Esophagus squamous epithelium (tissue), 5 donors: ENCODE measurements around the gene COL16A1. TPM values are rescaled to one million over a fixed set of nuclear protein-coding genes. Genes with fewer than 3 reads are reported as not detected.

Source experiments
- DNase-seq: peaks from one replicate; lab custom pipeline; 2025; lab: John Stamatoyannopoulos, UW
- H3K27ac ChIP-seq, 4 donors: fragments of 200-600 bp; sonication (generic); one replicate each; pipeline ENCODE4 v1.5.1; 2016 to 2019; ENCODE audit warnings: mild to moderate bottlenecking in 1 of 4
- H3K27me3 ChIP-seq, 4 donors: fragments of 200-600 bp; sonication (generic); 1 replicate in 3 of 4; 2 replicates in 1 of 4; pipeline versions ENCODE4 v1.5.1 to v1.6.0; 2017 to 2021; ENCODE audit warnings: antibody characterized with exemption in 1 of 4
- H3K36me3 ChIP-seq, 3 donors: fragments of 200-600 bp; sonication (generic); one replicate each; pipeline ENCODE4 v1.5.1; 2016 to 2019
- H3K4me1 ChIP-seq, 3 donors: fragments of 200-600 bp; sonication (generic); one replicate each; pipeline ENCODE4 v1.5.1; 2017 to 2019
- H3K4me3 ChIP-seq, 4 donors: fragments of 200-600 bp; sonication (generic); 1 replicate in 3 of 4; 2 replicates in 1 of 4; pipeline ENCODE4 v1.5.1; 2016 to 2019; ENCODE audit warnings: mild to moderate bottlenecking in 2 of 4, moderate library complexity in 1 of 4
- H3K9me3 ChIP-seq, 3 donors: fragments of 200-600 bp; sonication (generic); one replicate each; pipeline ENCODE4 v1.5.1; 2016 to 2019
- POLR2A ChIP-seq, 4 donors: fragments of 450-650 bp; IDR thresholded peaks; one replicate each; pipeline ENCODE4 v1.6.1; 2017; ENCODE audit warnings: antibody characterized with exemption in 4 of 4, mild to moderate bottlenecking in 4 of 4, moderate library complexity in 3 of 4
- WGBS, 2 donors: methylation state at CpG; one replicate each; pipeline ENCODE4 v1.1.5; 2018; 5-methylcytosine and 5-hydroxymethylcytosine counted together
- intact Hi-C: fragments of 100-400 bp; cut with DNase I; formaldehyde crosslinking; loops from one replicate; pipeline ENCODE4 v1.15.0; 2022
- total RNA-seq, 4 donors: library from RNA; depleted of rRNA; stranded (reverse); fragments of >200 nt; gene quantifications; one replicate each; pipeline ENCODE4 v1.1.0, GENCODE V29; 2016
- TF ChIP-seq, protein P1 (sequence below), 6 experiments: fragments of 450-650 bp in 4 of 6; fragments of 200-600 bp in 2 of 6; sonication (generic) in 2 of 6; IDR thresholded peaks; one replicate each; pipeline ENCODE4 v1.5.1; 2016 to 2019; ENCODE audit warnings: antibody characterized with exemption in 6 of 6, mild to moderate bottlenecking in 4 of 6, moderate library complexity in 4 of 6
- donor health status: DM: yes; HTN: yes; CAD: no.

Gene COL16A1
- total RNA-seq, 4 donors from 2014 or later = 8.8 to 35.5 (median 16.4) TPM

- WGBS, 2 donors = 31 to 51% methylated on average over 2 to 4 of the region's 10 CpGs
- H3K4me1 ChIP-seq = peaks cover 42 to 73% (median 54%) of the 10 kb centered on the region in 3 donors
These were observed 4.4 kb downstream of the COL16A1 start for GRCh38 chr1:31699341-31699891.

DNA sequence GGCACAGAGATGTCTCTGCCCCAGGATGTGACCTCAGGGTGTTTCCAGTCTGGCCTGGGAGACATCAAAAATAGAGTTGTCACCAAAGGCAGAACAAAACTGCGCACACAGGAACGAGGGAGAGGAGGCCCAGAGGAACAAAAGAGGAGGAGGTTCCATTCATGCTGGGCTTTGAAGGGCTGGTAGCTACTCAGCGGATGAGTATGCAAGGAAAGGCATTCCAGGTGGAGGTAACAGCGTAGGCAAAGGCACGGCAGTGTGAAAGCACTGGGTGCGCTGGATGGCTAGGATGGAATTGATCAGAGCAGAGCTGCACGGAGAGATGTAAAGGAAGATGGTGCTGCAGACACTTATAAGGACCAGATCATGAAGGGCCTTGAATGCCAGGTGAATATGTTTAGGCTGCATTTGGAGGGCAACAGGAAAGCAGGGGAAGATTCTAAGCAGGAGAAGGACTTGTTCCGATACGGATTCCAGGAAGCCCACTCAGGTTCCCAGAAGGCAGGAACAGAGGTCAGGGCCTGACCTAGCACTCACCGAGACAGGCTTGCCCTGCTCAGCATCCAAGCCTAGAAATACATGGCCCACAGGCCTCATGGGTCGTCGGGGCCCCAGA, 6.3 kb downstream of the COL16A1 start:
- DNase-seq = no peak
- intact Hi-C loops = no loop called here
- H3K27ac ChIP-seq = no peak overlapping the region
- 70 to 87% methylated on average over 11 to 12 of the region's 12 CpGs for WGBS, 2 donors
- H3K27me3 ChIP-seq = peaks cover 0 to under 1% (median 0%) of the 10 kb centered on the region in 4 donors
- peaks cover 23 to 53% (median 35%) of the 10 kb centered on the region in 3 donors for H3K4me1 ChIP-seq
- no peak overlapping the region for H3K4me3 ChIP-seq
- peaks cover 0 to 41% (median 0%) of the 10 kb centered on the region in 3 donors for H3K36me3 ChIP-seq
- no peaks in the 10 kb centered on the region for H3K9me3 ChIP-seq
- TF ChIP-seq, protein P1, sequence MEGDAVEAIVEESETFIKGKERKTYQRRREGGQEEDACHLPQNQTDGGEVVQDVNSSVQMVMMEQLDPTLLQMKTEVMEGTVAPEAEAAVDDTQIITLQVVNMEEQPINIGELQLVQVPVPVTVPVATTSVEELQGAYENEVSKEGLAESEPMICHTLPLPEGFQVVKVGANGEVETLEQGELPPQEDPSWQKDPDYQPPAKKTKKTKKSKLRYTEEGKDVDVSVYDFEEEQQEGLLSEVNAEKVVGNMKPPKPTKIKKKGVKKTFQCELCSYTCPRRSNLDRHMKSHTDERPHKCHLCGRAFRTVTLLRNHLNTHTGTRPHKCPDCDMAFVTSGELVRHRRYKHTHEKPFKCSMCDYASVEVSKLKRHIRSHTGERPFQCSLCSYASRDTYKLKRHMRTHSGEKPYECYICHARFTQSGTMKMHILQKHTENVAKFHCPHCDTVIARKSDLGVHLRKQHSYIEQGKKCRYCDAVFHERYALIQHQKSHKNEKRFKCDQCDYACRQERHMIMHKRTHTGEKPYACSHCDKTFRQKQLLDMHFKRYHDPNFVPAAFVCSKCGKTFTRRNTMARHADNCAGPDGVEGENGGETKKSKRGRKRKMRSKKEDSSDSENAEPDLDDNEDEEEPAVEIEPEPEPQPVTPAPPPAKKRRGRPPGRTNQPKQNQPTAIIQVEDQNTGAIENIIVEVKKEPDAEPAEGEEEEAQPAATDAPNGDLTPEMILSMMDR (IDR thresholded peaks at IDR 0.05) = no peak

More at GRCh38 chr1:31699341-31699891, 4.4 kb downstream of the COL16A1 start:
- TF ChIP-seq, protein P1 (IDR thresholded peaks at IDR 0.05) = no peak
- no peak for TF ChIP-seq POLR2A (IDR thresholded peaks at IDR 0.05)
- H3K27ac ChIP-seq = peak overlapping the region in 1 of 4 donors; percentile 92
- no peak for DNase-seq
- H3K9me3 ChIP-seq = no peaks in the 10 kb centered on the region
- no peak overlapping the region for H3K4me3 ChIP-seq
- peaks cover 0 to 20% (median 0%) of the 10 kb centered on the region in 4 donors for H3K27me3 ChIP-seq
- peaks cover 0 to 41% (median 0%) of the 10 kb centered on the region in 3 donors for H3K36me3 ChIP-seq
- intact Hi-C loops = no loop called here

DNA sequence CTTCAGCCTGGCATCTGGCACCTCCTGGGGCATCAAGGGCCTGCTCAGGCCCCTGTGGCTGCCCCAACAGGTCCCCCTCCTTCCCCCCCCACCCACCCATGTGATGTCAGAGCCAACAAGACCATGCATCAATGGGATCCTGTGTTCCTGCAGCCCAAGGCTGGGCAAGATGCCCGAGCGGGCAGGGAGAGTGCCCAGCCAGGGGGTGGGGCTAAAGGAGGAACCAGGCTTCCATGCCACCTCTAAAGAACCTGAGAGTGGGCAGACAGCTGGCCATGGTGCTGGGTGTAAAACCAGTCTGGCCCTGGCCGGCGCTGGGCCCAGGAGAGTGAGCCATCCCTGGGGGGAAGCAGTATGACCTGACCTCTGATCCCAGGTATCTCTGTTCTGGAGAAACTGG, 7.6 kb downstream of the COL16A1 start:
- peaks cover 0 to 41% (median 0%) of the 10 kb centered on the region in 3 donors for H3K36me3 ChIP-seq
- no peak for DNase-seq
- 29% methylated on average over 2 of the region's 4 CpGs; no CpG with 5 or more reads in 1 of the 2 donors for WGBS, 2 donors

DNA sequence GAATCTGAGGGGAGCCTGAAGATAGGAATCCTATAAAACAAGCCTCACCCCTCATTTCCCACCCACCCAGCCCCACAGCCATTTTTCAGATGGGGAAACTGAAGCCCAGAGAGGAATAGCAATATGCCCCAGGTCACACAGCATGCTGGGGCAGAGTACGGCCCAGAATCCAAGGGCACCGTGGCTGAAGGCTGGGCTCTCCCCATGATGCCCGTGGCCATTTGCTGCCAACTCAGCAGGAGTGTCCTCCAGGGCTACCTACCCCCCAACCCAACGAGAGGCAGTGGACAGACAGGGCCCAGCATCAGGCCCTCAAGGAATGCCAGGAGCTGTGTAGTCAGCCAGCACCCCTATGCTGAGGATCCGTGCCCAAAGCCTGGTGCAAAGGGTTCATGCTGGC, 8.5 kb downstream of the COL16A1 start:
- TF ChIP-seq POLR2A (IDR thresholded peaks at IDR 0.05) = no peak
- TF ChIP-seq, protein P1 (IDR thresholded peaks at IDR 0.05) = no peak
- H3K4me1 ChIP-seq = peaks cover 2 to 32% (median 14%) of the 10 kb centered on the region in 3 donors
- WGBS, 2 donors = 100% methylated on average over 1 of the region's 5 CpGs; no CpG with 5 or more reads in 1 of the 2 donors
- H3K27me3 ChIP-seq = no peaks in the 10 kb centered on the region
- H3K4me3 ChIP-seq = no peak overlapping the region
- no peak for DNase-seq
- intact Hi-C loops = no loop called here
- H3K27ac ChIP-seq = peak overlapping the region in 2 of 4 donors; percentile 29 to 37
- H3K36me3 ChIP-seq = peaks cover 0 to 45% (median 0%) of the 10 kb centered on the region in 3 donors
- H3K9me3 ChIP-seq = no peaks in the 10 kb centered on the region

More for the DNA sequence above, 7.6 kb downstream of the COL16A1 start:
- no peaks in the 10 kb centered on the region for H3K9me3 ChIP-seq
- intact Hi-C loops = no loop called here
- TF ChIP-seq POLR2A (IDR thresholded peaks at IDR 0.05) = no peak
- TF ChIP-seq, protein P1 (IDR thresholded peaks at IDR 0.05) = no peak
- H3K27me3 ChIP-seq = no peaks in the 10 kb centered on the region
- peaks cover 12 to 41% (median 23%) of the 10 kb centered on the region in 3 donors for H3K4me1 ChIP-seq
- no peak overlapping the region for H3K4me3 ChIP-seq
- peak overlapping the region in 2 of 4 donors; percentile 26 to 29 for H3K27ac ChIP-seq

DNA sequence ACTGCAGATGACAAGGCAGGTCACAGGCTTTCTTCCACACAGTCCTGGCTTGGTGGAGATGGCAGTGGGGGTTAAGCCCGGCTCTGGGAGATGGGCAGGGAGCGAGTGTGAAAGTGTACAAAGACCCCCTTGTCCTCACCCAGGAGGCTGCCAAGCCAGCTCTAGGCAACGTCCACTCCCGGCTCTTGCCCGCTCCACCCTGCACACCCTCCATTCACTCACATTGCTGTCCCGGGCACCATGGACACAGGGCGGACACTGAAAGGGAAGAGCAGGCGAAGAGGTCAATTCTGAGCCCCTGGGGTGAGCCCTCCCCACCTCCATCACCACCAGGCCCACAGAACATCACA, 8.9 kb downstream of the COL16A1 start:
- WGBS, 2 donors = 87 to 89% methylated on average over 3 of the region's 8 CpGs
- TF ChIP-seq POLR2A (IDR thresholded peaks at IDR 0.05) = no peak
- TF ChIP-seq, protein P1 (IDR thresholded peaks at IDR 0.05) = no peak
- H3K27ac ChIP-seq = peak overlapping the region in 1 of 4 donors; percentile 37
- H3K4me1 ChIP-seq = peaks cover 0 to 28% (median 10%) of the 10 kb centered on the region in 3 donors
- no peak overlapping the region for H3K4me3 ChIP-seq
- no peaks in the 10 kb centered on the region for H3K27me3 ChIP-seq
- H3K36me3 ChIP-seq = peaks cover 0 to 45% (median 0%) of the 10 kb centered on the region in 3 donors
- DNase-seq = no peak
- intact Hi-C loops = no loop called here
- H3K9me3 ChIP-seq = no peaks in the 10 kb centered on the region
